Tibial nerve (tissue), 4 donors: ENCODE data around the gene RAPGEF5. TPM values are rescaled to one million over a fixed set of nuclear protein-coding genes. Genes with fewer than 3 reads are reported as not detected.

Experiments used
- DNase-seq, 2 donors: peaks; one replicate each; pipeline ENCODE4 v3.0.0-alpha.2; 2019; ENCODE audit warnings: low spot score in 2 of 2
- H3K27ac ChIP-seq, 4 donors: fragments of 200-600 bp; sonication (generic) in 3 of 4; one replicate each; pipeline ENCODE4 v1.5.1; 2017 to 2019; ENCODE audit warnings: mild to moderate bottlenecking in 1 of 4
- H3K27me3 ChIP-seq, 2 donors: fragments of 200-600 bp; sonication (generic) in 1 of 2; one replicate each; pipeline versions ENCODE4 v1.5.1 to v1.6.0; 2017 to 2019
- H3K36me3 ChIP-seq, 3 donors: fragments of 200-600 bp; sonication (generic); one replicate each; pipeline ENCODE4 v1.5.1; 2018 to 2019
- H3K4me1 ChIP-seq, 4 donors: fragments of 200-600 bp; sonication (generic) in 3 of 4; one replicate each; pipeline ENCODE4 v1.5.1; 2017 to 2019
- H3K4me3 ChIP-seq, 4 donors: fragments of 200-600 bp; sonication (generic) in 3 of 4; one replicate each; pipeline ENCODE4 v1.5.1; 2017 to 2019; ENCODE audit warnings: mild to moderate bottlenecking in 1 of 4, moderate library complexity in 1 of 4
- H3K9me3 ChIP-seq, 4 donors: fragments of 200-600 bp; sonication (generic) in 3 of 4; one replicate each; pipeline ENCODE4 v1.5.1; 2017 to 2019
- CTCF ChIP-seq, 5 experiments: fragments of 200-600 bp in 3 of 5; fragments of 450-650 bp in 2 of 5; sonication (generic) in 3 of 5; IDR thresholded peaks; one replicate each; pipeline ENCODE4 v1.5.1; 2016 to 2019; ENCODE audit warnings: antibody characterized with exemption in 5 of 5, mild to moderate bottlenecking in 3 of 5, moderate library complexity in 2 of 5
- EP300 ChIP-seq, 2 donors: sonication (generic); formaldehyde crosslinking; IDR thresholded peaks; one replicate each; pipeline ENCODE4 v1.6.1; 2017; ENCODE audit warnings: antibody characterized with exemption in 2 of 2, mild to moderate bottlenecking in 1 of 2
- POLR2A ChIP-seq, 2 donors: fragments of 450-650 bp; IDR thresholded peaks; one replicate each; pipeline ENCODE4 v1.6.1; 2017; ENCODE audit warnings: antibody characterized with exemption in 2 of 2, mild to moderate bottlenecking in 2 of 2, moderate library complexity in 2 of 2
- WGBS, 2 donors: methylation state at CpG; one replicate each; pipeline ENCODE4 v1.1.5; 2018; 5-methylcytosine and 5-hydroxymethylcytosine counted together
- total RNA-seq, 4 donors: library from RNA; depleted of rRNA; stranded (reverse); fragments of >200 nt; gene quantifications; one replicate each; pipeline ENCODE4 v1.1.0, GENCODE V29; 2016

Gene RAPGEF5
- total RNA-seq, 4 donors from 2014 or later, result 63.3 to 121 (median 76.9) TPM

- Histone ChIP-seq H3K4me1 (peaks cover 0 to 16% (median 4%) of the 10 kb centered on the region in 4 donors), H3K9me3 (no peaks in the 10 kb centered on the region), H3K4me3 (no peak overlapping the region), H3K27ac (no peak overlapping the region), H3K36me3 (peaks cover 0 to 4% (median 0%) of the 10 kb centered on the region in 3 donors), H3K27me3 (no peaks in the 10 kb centered on the region)
- WGBS, 2 donors, result 93 to 96% methylated on average over 1 of the region's 1 CpG
- TF ChIP-seq EP300 (IDR thresholded peaks at IDR 0.05), result no peak
- TF ChIP-seq POLR2A (IDR thresholded peaks at IDR 0.05), result no peak
- no peak for TF ChIP-seq CTCF (IDR thresholded peaks at IDR 0.05)
- DNase-seq, result no peak
These were observed 189.5 kb downstream of the RAPGEF5 start for GRCh38 chr7:22167482-22167881.

GRCh38 chr7:22166928-22167327 lies 190.0 kb downstream of the RAPGEF5 start:
- no peak overlapping the region for H3K4me3 ChIP-seq
- H3K4me1 ChIP-seq, result peaks cover 0 to 16% (median 4%) of the 10 kb centered on the region in 4 donors
- H3K27ac ChIP-seq, result no peak overlapping the region
- no peak for DNase-seq
- no peaks in the 10 kb centered on the region for H3K9me3 ChIP-seq
- peaks cover 0 to 4% (median 0%) of the 10 kb centered on the region in 3 donors for H3K36me3 ChIP-seq
- WGBS, 2 donors, result 58% methylated on average over 2 of the region's 2 CpGs
- no peak for TF ChIP-seq POLR2A (IDR thresholded peaks at IDR 0.05)
- no peak for TF ChIP-seq CTCF (IDR thresholded peaks at IDR 0.05)
- TF ChIP-seq EP300 (IDR thresholded peaks at IDR 0.05), result no peak
- H3K27me3 ChIP-seq, result no peaks in the 10 kb centered on the region

- no peak for DNase-seq
- TF ChIP-seq CTCF (IDR thresholded peaks at IDR 0.05), result no peak
- TF ChIP-seq EP300 (IDR thresholded peaks at IDR 0.05), result no peak
- TF ChIP-seq POLR2A (IDR thresholded peaks at IDR 0.05), result no peak
- 38 to 42% methylated on average over 2 of the region's 2 CpGs for WGBS, 2 donors
- Histone ChIP-seq H3K36me3 (peaks cover 0 to 4% (median 0%) of the 10 kb centered on the region in 3 donors), H3K4me3 (no peak overlapping the region), H3K27ac (peak overlapping the region in 3 of 4 donors; percentile 46 to 77 (median 73)), H3K9me3 (no peaks in the 10 kb centered on the region), H3K27me3 (no peaks in the 10 kb centered on the region), H3K4me1 (peaks cover 0 to 23% (median 7%) of the 10 kb centered on the region in 4 donors)
These were observed 197.6 kb downstream of the RAPGEF5 start for GRCh38 chr7:22159341-22159740.

- no peak for TF ChIP-seq EP300 (IDR thresholded peaks at IDR 0.05)
- no peak for TF ChIP-seq POLR2A (IDR thresholded peaks at IDR 0.05)
- no peak for TF ChIP-seq CTCF (IDR thresholded peaks at IDR 0.05)
- Histone ChIP-seq H3K36me3 (peaks cover 0 to 4% (median 0%) of the 10 kb centered on the region in 3 donors), H3K4me3 (no peak overlapping the region), H3K9me3 (no peaks in the 10 kb centered on the region), H3K27me3 (no peaks in the 10 kb centered on the region), H3K27ac (peak overlapping the region; percentile 32 to 77 (median 60)), H3K4me1 (peaks cover 0 to 40% (median 10%) of the 10 kb centered on the region in 4 donors)
- DNase-seq, result no peak
- WGBS, 2 donors, result 70 to 75% methylated on average over 9 of the region's 9 CpGs
These were observed 199.4 kb downstream of the RAPGEF5 start for GRCh38 chr7:22157552-22157951.

GRCh38 chr7:22156205-22156604 lies 200.7 kb downstream of the RAPGEF5 start:
- TF ChIP-seq CTCF (IDR thresholded peaks at IDR 0.05), result no peak
- no peak for TF ChIP-seq EP300 (IDR thresholded peaks at IDR 0.05)
- TF ChIP-seq POLR2A (IDR thresholded peaks at IDR 0.05), result no peak
- WGBS, 2 donors, result 61 to 76% methylated on average over 4 of the region's 4 CpGs
- Histone ChIP-seq H3K9me3 (no peaks in the 10 kb centered on the region), H3K27me3 (no peaks in the 10 kb centered on the region), H3K4me1 (peaks cover 0 to 40% (median 10%) of the 10 kb centered on the region in 4 donors), H3K27ac (peak overlapping the region; percentile 32 to 77 (median 60)), H3K4me3 (no peak overlapping the region), H3K36me3 (peaks cover 0 to 4% (median 0%) of the 10 kb centered on the region in 3 donors)
- no peak for DNase-seq
